Measurements from ENCODE around the gene TMEM266.

TMEM266 gene

DNA sequence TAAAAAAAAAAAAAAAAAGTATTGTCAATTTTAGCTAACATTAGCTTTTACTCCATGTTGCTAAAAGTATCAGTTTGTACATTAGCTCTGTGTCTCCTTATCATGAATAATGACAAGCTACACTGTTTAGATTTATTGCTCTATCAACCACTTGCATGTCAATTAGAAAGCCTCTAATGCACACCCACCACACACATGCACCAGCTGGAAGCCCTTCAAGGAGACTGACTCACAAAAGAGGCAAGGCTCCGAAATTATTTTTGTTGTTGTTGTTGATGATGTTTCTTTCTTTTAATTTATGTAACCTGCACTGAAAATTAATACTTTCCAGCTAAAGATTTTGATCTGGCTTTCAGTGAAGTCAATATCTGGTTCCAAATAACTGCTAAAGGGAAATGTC is 180.0 kb downstream of the TMEM266 start:
- ATAC-seq = no peak
- TF ChIP-seq ISL1 (CRISPR knock-in tag; IDR thresholded peaks at IDR 0.05) (0 out of 2 replicates have a peak, but pooled peaks have one; percentile 12), ZFP30 (CRISPR knock-in tag; IDR thresholded peaks at IDR 0.05) (no peak)

DNA sequence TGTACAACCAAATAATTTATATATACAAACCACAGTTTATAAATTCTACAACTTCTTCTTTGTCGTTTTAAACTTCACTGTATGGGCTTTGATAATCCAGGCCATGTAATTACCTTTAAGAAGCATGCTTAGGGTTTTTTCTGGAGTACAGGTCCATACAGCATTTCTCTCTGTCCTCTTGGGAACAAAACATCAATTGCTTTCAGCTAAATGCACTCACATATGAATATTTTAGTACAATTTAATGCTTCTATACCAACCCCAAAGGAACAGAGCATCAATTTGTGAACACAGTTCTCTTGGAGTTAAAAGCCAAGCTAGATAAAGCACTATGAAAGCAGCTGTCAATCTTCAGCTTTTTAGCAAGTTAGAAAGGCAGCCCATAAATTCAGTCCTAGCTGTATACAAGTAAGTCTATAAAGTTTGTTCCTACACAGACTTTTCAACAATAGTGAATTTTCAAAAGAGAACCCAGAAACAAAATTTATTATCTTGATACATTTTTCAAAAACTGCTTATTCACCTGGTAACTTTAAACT is 185.4 kb downstream of the TMEM266 start:
- TF ChIP-seq, protein P1, sequence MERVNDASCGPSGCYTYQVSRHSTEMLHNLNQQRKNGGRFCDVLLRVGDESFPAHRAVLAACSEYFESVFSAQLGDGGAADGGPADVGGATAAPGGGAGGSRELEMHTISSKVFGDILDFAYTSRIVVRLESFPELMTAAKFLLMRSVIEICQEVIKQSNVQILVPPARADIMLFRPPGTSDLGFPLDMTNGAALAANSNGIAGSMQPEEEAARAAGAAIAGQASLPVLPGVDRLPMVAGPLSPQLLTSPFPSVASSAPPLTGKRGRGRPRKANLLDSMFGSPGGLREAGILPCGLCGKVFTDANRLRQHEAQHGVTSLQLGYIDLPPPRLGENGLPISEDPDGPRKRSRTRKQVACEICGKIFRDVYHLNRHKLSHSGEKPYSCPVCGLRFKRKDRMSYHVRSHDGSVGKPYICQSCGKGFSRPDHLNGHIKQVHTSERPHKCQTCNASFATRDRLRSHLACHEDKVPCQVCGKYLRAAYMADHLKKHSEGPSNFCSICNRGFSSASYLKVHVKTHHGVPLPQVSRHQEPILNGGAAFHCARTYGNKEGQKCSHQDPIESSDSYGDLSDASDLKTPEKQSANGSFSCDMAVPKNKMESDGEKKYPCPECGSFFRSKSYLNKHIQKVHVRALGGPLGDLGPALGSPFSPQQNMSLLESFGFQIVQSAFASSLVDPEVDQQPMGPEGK (CRISPR knock-in tag; IDR thresholded peaks at IDR 0.05; ENCODE audit: borderline replicate concordance) = no peak
- TF ChIP-seq CREB5 (CRISPR knock-in tag; IDR thresholded peaks at IDR 0.05; ENCODE audit: low read depth) = no peak
- no peak for TF ChIP-seq ZFP3 (CRISPR knock-in tag; IDR thresholded peaks at IDR 0.05)
- no peak for TF ChIP-seq ZNF8 (CRISPR knock-in tag; IDR thresholded peaks at IDR 0.05)
- no peak for ATAC-seq

- no peak for ATAC-seq
- TF ChIP-seq ZC3H10 (CRISPR knock-in tag; IDR thresholded peaks at IDR 0.05) (no peak), ARNTL (CRISPR knock-in tag; IDR thresholded peaks at IDR 0.05; ENCODE audit: borderline replicate concordance, low read depth) (no peak), CSDC2 (CRISPR knock-in tag; IDR thresholded peaks at IDR 0.05) (no peak), OSR1 (CRISPR knock-in tag; IDR thresholded peaks at IDR 0.05) (no peak), ZNF70 (CRISPR knock-in tag; IDR thresholded peaks at IDR 0.05) (no peak), ZFP3 (CRISPR knock-in tag; IDR thresholded peaks at IDR 0.05) (no peak), SNAI2 (CRISPR knock-in tag; IDR thresholded peaks at IDR 0.05) (no peak)
These were observed 191.9 kb downstream of the TMEM266 start for GRCh38 chr15:76251717-76252116.

GRCh38 chr15:76252249-76252648 is 192.5 kb downstream of the TMEM266 start:
- ATAC-seq = no peak
- TF ChIP-seq POU6F1 (CRISPR knock-in tag; IDR thresholded peaks at IDR 0.05; ENCODE audit: borderline replicate concordance, low read depth) (no peak), TOX (CRISPR knock-in tag; IDR thresholded peaks at IDR 0.05; ENCODE audit: borderline replicate concordance) (no peak), ISL1 (CRISPR knock-in tag; IDR thresholded peaks at IDR 0.05) (no peak), ZFP30 (CRISPR knock-in tag; IDR thresholded peaks at IDR 0.05) (no peak), ZNF70 (CRISPR knock-in tag; IDR thresholded peaks at IDR 0.05) (no peak)
- TF ChIP-seq, protein P2, sequence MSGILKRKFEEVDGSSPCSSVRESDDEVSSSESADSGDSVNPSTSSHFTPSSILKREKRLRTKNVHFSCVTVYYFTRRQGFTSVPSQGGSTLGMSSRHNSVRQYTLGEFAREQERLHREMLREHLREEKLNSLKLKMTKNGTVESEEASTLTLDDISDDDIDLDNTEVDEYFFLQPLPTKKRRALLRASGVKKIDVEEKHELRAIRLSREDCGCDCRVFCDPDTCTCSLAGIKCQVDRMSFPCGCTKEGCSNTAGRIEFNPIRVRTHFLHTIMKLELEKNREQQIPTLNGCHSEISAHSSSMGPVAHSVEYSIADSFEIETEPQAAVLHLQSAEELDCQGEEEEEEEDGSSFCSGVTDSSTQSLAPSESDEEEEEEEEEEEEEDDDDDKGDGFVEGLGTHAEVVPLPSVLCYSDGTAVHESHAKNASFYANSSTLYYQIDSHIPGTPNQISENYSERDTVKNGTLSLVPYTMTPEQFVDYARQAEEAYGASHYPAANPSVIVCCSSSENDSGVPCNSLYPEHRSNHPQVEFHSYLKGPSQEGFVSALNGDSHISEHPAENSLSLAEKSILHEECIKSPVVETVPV (CRISPR knock-in tag; IDR thresholded peaks at IDR 0.05) = no peak

GRCh38 chr15:76253691-76254473 is 194.1 kb downstream of the TMEM266 start:
- ATAC-seq = no peak

More at GRCh38 chr15:76253691-76254473, 194.1 kb downstream of the TMEM266 start:
- TF ChIP-seq, protein P2 (CRISPR knock-in tag; IDR thresholded peaks at IDR 0.05) = no peak
- 0 out of 2 replicates have a peak, but pooled peaks have one; percentile 31 for TF ChIP-seq ISL1 (CRISPR knock-in tag; IDR thresholded peaks at IDR 0.05)
- TF ChIP-seq CSDC2 (CRISPR knock-in tag; IDR thresholded peaks at IDR 0.05) = no peak
- no peak for TF ChIP-seq SNAI2 (CRISPR knock-in tag; IDR thresholded peaks at IDR 0.05)
- TF ChIP-seq TCF4 (CRISPR knock-in tag; IDR thresholded peaks at IDR 0.05; ENCODE audit: borderline replicate concordance) = no peak
- no peak for TF ChIP-seq ESRRG (CRISPR knock-in tag; IDR thresholded peaks at IDR 0.05)
- TF ChIP-seq CREB5 (CRISPR knock-in tag; IDR thresholded peaks at IDR 0.05; ENCODE audit: low read depth) = no peak
